BJ (cell line): ENCODE data around the gene CHST8. TPM values are rescaled to one million over a fixed set of nuclear protein-coding genes. Genes with fewer than 3 reads are reported as not detected.
"Not testable (repeated sequence)": the region's sequence is repeated elsewhere in the genome, so short reads cannot be mapped to it uniquely, and the experiment has no call there.

Experiments
- CTCF ChIA-PET: fragments of 350-600 bp; formaldehyde crosslinking; extraction: SDS; loops from one replicate; lab custom pipeline; 2021; ENCODE audit warnings: antibody characterized with exemption, inconsistent platforms; lab: Yijun Ruan, JAX
- POLR2A ChIA-PET: fragments of 300-600 bp; sonication (Branson Sonifier 250); formaldehyde crosslinking; extraction: SDS; loops from one replicate; lab custom pipeline; 2021; ENCODE audit warnings: antibody characterized with exemption; lab: Charles Lee
- DNase-seq: peaks from one replicate; pipeline ENCODE4 v3.0.0-alpha.2; 2011; ENCODE audit warnings: low read depth
- H3K27me3 ChIP-seq: 2 replicates; pipeline ENCODE4 v1.6.0; 2011; ENCODE audit warnings: low read length; ENCODE audit not compliant: control insufficient read depth, insufficient read depth
- H3K36me3 ChIP-seq: 2 replicates; pipeline ENCODE4 v1.5.1; 2011; ENCODE audit warnings: low read length; ENCODE audit not compliant: control insufficient read depth, insufficient read depth
- H3K4me3 ChIP-seq: 2 replicates; pipeline ENCODE4 v1.5.1; 2011; ENCODE audit warnings: low read depth, mild to moderate bottlenecking, control low read depth, low read length
- CTCF ChIP-seq: IDR thresholded peaks from 2 replicates; pipeline ENCODE4 v1.5.1; 2011; ENCODE audit warnings: low read depth, mild to moderate bottlenecking, control low read depth, inconsistent platforms, low read length, moderate library complexity; ENCODE audit not compliant: insufficient read depth
- polyA plus RNA-seq: library from polyadenylated mRNA; depleted of rRNA; stranded (reverse); fragments of >200 nt; gene quantifications from 2 replicates; pipeline ENCODE4 v1.2.3, GENCODE V29; 2011

CHST8 gene
- polyA plus RNA-seq, 1 experiment, result 0.09 TPM

- no peak for DNase-seq
- no peaks in the 10 kb centered on the region for H3K27me3 ChIP-seq
- no peak overlapping the region for H3K4me3 ChIP-seq
- no peak for TF ChIP-seq CTCF
- CTCF ChIA-PET, result no interaction called here
- POLR2A ChIA-PET, result no interaction called here
- no peaks in the 10 kb centered on the region for H3K36me3 ChIP-seq
Measured at GRCh38 chr19:33601583-33601982, 20.2 kb upstream of the CHST8 start.

DNA sequence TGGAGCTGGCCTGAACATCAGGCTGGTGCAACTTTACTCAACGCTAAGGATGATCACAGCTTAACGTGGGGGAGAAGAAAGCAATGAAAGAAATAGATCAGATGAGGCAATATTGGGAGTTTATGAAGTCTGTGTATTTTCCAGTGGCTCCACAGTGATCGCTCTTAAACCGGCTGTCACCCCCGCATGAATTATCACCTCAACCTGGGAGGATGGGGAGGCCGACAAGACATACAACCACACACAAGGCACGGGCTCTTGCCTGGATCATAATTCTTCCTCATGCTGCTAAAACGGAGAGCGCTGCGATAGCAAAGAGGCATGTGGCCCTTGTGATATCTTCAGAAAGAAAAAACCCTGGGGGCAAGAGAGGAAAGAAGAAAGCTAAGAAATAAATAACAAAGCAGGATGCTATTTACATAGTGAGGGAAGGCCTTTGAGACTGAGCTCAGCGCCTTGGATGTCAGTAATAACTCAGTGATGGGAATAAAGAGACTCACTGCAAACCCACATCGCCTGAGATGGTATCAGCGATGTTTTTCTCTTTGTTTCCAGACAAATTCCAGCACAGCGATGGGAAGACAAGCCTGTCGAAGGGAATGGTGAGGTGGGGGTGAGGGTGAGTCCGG, 19.1 kb upstream of the CHST8 start:
- no peak for TF ChIP-seq CTCF
- Histone ChIP-seq H3K4me3 (no peak overlapping the region), H3K36me3 (no peaks in the 10 kb centered on the region), H3K27me3 (no peaks in the 10 kb centered on the region)
- DNase-seq, result no peak
- CTCF ChIA-PET, result no interaction called here
- POLR2A ChIA-PET, result no interaction called here

DNA sequence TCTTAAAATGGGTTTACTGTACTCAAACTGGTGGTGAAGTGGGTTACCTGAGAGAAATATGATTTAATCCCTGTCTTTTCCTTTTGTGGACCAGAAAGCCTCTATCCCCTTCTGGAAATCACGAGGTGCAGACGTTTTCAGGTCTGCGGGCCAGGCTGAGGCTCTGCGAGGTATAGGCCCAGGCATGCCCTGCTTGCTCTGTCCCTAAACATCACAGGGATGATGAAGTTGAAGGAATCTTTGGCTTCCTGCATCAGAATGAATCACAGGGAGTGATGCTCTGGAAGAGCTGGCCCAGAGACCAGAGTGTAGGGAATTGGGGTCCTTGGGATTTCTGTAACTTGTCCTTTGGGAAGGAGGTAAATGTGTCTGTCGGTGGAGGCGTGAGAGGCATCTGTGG, 18.4 kb upstream of the CHST8 start:
- Histone ChIP-seq H3K4me3 (no peak overlapping the region), H3K27me3 (no peaks in the 10 kb centered on the region), H3K36me3 (no peaks in the 10 kb centered on the region)
- ChIA-PET POLR2A (no interaction called here), CTCF (no interaction called here)
- no peak for DNase-seq
- no peak for TF ChIP-seq CTCF

DNA sequence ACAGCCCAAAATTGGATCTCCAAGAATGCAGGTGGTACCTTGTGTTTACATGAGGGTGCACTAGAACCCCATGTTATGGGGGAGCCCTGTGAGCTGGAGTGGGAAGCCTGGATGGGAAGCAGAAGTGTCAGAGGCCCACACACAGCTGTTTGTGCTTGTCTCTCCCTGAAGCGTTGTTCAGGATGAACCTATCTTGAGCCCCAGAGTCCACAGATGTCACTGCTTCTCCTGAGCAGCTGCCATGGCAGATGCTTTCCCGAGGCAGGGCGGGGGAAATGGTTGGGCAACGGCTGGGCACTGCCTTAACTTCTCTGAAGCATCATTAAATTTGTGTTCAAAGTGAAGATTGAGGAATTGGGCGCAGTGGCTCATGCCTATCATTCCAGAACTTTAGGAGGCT, 17.1 kb upstream of the CHST8 start:
- no peak for DNase-seq
- Histone ChIP-seq H3K4me3 (no peak overlapping the region), H3K36me3 (no peaks in the 10 kb centered on the region), H3K27me3 (no peaks in the 10 kb centered on the region)
- ChIA-PET CTCF (no interaction called here), POLR2A (no interaction called here)
- no peak for TF ChIP-seq CTCF

GRCh38 chr19:33605803-33606295, 15.9 kb upstream of the CHST8 start:
- H3K36me3 ChIP-seq, H3K4me3 ChIP-seq, POLR2A ChIA-PET, CTCF ChIA-PET, DNase-seq, H3K27me3 ChIP-seq: not testable (repeated sequence)

- no peak overlapping the region for H3K4me3 ChIP-seq
- H3K27me3 ChIP-seq, result no peaks in the 10 kb centered on the region
- H3K36me3 ChIP-seq, result no peaks in the 10 kb centered on the region
- CTCF ChIA-PET, result no interaction called here
- POLR2A ChIA-PET, result no interaction called here
- no peak for TF ChIP-seq CTCF
- DNase-seq, result no peak
Measured at GRCh38 chr19:33606556-33606955, 15.2 kb upstream of the CHST8 start.
